ENCODE measurements around the gene DCTD. TPM values are rescaled to one million over a fixed set of nuclear protein-coding genes. Genes with fewer than 3 reads are reported as not detected.

Gene DCTD
- total and polyA plus RNA-seq, 2 experiments from 2014 or later: 39.3 to 40.3 TPM

- no peak for TF ChIP-seq CREB1 (CRISPR knock-in tag; IDR thresholded peaks at IDR 0.05; ENCODE audit: low read depth)
- TF ChIP-seq JUNB (IDR thresholded peaks at IDR 0.05; ENCODE audit: unreplicated experiment): no peak
- TF ChIP-seq ZNF114 (CRISPR knock-in tag; IDR thresholded peaks at IDR 0.05): no peak
- TF ChIP-seq CTCF (conservative IDR thresholded peaks at IDR 0.05; ENCODE audit: low read depth in 2 of 2): no peak
- TF ChIP-seq POLR2AphosphoS5 (IDR thresholded peaks at IDR 0.05; ENCODE audit: low read depth): no peak
- TF ChIP-seq, protein P1, sequence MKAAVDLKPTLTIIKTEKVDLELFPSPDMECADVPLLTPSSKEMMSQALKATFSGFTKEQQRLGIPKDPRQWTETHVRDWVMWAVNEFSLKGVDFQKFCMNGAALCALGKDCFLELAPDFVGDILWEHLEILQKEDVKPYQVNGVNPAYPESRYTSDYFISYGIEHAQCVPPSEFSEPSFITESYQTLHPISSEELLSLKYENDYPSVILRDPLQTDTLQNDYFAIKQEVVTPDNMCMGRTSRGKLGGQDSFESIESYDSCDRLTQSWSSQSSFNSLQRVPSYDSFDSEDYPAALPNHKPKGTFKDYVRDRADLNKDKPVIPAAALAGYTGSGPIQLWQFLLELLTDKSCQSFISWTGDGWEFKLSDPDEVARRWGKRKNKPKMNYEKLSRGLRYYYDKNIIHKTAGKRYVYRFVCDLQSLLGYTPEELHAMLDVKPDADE (IDR thresholded peaks at IDR 0.05): no peak
- no peak for TF ChIP-seq NANOG (IDR thresholded peaks at IDR 0.05; ENCODE audit: borderline replicate concordance)
- no peak for TF ChIP-seq STAT1 (IDR thresholded peaks at IDR 0.05; ENCODE audit: unreplicated experiment)
- no peak for TF ChIP-seq EZH2phosphoT487 (IDR thresholded peaks at IDR 0.05; ENCODE audit: unreplicated experiment)
These were observed 41.5 kb downstream of the DCTD start (continued) for GRCh38 chr4:182875453-182876405.

GRCh38 chr4:182874797-182875345 is 42.3 kb downstream of the DCTD start:
- Histone ChIP-seq H3K4me1 (ENCODE audit: insufficient read depth) (no peaks in the 10 kb centered on the region), H3K27me3 (ENCODE audit: insufficient read depth) (no peaks in the 10 kb centered on the region), H3K27ac (ENCODE audit: low read depth) (no peak overlapping the region), H2AFZ (no peak overlapping the region), H3K9me2 (ENCODE audit: insufficient read depth) (0 out of 2 replicates have a peak, but pooled peaks cover 8% of the 10 kb centered on the region), H4K20me1 (replicated peaks; ENCODE audit: insufficient read depth) (no peaks in the 10 kb centered on the region), H3K36me3 (ENCODE audit: insufficient read depth) (no peaks in the 10 kb centered on the region), H3K4me2 (no peak overlapping the region), H3K4me3 (no peak overlapping the region), H3F3A (replicated peaks; ENCODE audit: low read depth) (no peaks in the 10 kb centered on the region), H3K79me2 (replicated peaks; ENCODE audit: insufficient read depth) (no peaks in the 10 kb centered on the region)
- Mint-ChIP-seq H3K36me3 (ENCODE audit: low read depth) (no peaks in the 10 kb centered on the region; the same call in 2 of the 3 replicates), H3K4me1 (no peaks in the 10 kb centered on the region), H3K4me3 (no peak overlapping the region), H3K27ac (no peak overlapping the region), H3K9me3 (no peaks in the 10 kb centered on the region; the same call in 2 of the 3 replicates), H3K27me3 (ENCODE audit: insufficient read depth, low read depth, poor library complexity) (peaks cover 7% of the 10 kb centered on the region)
- ATAC-seq (no peak), DNase-seq (ENCODE audit: low spot score) (no peak)
- no peak for TF ChIP-seq ZNF114 (CRISPR knock-in tag; IDR thresholded peaks at IDR 0.05)
- no peak for TF ChIP-seq REST (IDR thresholded peaks at IDR 0.05; ENCODE audit: unreplicated experiment)
- TF ChIP-seq, protein P1 (IDR thresholded peaks at IDR 0.05): no peak
- no peak for TF ChIP-seq POLR2AphosphoS5 (IDR thresholded peaks at IDR 0.05; ENCODE audit: low read depth)
